Measurements from ENCODE around the gene HIPK1.

HIPK1 gene

DNA sequence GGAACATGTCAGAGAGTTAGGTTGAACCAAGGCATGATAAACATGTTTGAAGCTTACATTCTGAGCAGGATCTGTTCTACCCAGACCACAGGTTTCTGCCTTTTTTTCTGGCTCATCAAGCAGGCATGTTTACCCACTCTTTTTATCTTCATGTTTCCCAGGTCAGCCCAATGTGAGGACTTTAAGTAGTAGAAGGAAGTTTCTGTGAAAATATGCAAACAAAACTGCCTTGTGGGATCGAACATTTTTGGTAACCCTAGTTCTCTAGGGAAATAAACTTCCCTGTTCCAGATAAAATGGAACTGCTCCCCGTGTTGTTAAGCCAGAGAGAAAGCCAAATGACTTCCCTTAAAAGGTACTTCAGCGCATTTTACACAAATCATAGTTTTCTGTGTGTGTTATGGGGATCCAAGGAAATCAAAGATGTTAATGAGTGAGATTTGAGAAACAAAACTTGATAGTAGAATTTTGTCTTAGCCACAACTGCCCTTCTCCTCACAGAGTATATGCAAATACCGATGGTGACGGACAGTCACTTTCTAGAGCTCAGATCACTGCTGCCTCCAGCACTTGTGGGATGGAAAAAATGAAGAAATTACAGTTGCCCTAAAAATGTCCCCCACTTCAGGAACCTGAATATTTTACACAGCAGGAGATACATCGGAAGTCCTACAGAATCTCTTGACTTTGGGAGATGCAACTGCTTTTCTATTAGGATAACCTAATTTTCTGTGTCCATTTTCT lies 765 bp upstream of the HIPK1 start:
- no peak for TF ChIP-seq GATA3 (IDR thresholded peaks at IDR 0.05; ENCODE audit: low read depth, low read length)
- TF ChIP-seq GATA2 (IDR thresholded peaks at IDR 0.05; ENCODE audit: low read depth, low read length) = no peak

DNA sequence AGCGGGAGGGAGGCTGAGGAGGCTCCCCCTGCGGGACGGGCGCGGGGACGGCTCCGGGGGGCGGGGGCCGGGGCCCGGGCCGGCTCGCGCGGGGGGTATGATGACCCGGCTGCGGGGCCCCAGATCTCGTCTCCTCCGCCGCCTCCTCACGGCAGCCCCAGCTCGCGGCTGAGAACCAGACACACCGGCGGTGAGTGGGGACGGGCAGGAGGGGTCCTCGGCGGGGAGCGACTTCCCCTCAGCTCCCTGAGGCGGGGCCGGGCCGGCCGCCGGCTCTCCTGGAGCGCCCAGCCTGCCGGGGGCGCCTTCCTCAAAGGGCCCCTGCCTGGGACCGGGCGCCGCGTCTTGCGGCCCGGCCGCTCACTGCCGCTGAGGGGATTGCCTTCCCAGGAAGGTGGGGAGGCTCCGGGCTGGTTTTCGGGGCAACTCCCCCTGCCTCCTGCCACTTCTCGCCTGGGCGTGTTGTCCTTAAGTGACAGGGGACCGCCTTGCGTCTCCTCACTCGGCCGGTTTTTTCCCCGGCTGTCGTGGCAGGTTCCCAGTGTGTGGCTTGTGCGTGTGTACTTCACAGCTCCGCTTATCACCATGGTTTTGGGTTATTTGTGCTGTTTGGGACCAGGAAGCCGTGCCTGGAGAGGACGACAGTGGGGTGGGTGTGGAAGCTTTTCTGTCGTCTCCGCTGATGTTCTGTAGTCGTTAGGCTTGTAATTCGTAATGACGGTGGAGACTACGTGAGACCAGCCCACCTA lies 800 bp downstream of the HIPK1 start:
- TF ChIP-seq GATA2 (IDR thresholded peaks at IDR 0.05; ENCODE audit: low read depth, low read length) (no peak), GATA3 (IDR thresholded peaks at IDR 0.05; ENCODE audit: low read depth, low read length) (no peak)

DNA sequence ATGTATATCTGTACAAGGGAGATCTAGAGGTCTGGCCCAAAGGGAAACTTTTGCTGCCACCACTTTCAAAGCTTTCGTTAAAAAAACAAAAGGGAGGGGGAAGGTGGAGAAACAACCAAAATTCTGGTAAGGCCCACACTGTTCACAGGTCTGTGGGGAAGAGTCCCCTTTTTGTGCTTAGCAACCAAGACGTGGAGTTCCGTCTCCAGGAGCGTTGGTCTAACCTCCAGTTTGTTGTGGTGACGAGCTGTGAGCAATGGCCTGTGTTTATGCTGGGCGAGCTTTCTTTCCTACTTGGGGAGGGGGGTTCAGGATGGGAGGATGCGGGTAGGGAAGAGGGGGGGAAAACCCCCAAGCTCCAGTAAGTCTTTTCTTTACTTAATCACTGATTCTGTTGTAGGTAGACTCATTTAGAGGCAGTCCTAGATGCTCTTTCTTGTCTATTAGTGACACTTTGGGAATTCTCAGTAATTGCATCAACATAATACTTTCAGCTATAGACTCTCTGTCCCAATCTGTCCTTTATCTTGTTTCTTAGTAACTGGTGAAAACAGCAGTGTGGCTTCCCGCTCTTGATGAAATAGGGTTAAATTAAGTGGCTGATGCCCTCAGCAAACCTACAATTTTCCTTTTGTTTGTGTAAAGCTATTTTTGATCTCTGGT lies 1.5 kb downstream of the HIPK1 start:
- TF ChIP-seq GATA3 (IDR thresholded peaks at IDR 0.05; ENCODE audit: low read depth, low read length) (no peak), GATA2 (IDR thresholded peaks at IDR 0.05; ENCODE audit: low read depth, low read length) (no peak)

DNA sequence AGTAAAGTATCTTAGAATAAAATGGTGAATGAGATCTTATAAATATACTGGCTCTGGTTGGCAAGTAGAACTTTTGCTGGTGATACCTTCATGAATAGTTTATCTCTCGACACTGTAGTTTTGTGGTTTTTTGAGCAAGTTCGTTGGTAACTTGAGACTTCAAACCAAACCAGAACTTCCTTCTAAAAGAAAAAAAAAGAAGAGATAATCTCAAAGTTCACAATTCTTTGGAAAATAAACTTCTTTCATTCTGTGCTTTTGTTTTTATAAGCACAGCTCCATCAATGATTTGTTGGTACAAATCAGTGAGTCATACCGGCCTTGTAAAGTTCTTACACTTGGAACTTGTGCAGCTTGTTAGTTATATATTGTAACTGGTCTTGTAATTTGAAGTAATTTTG lies 2.3 kb downstream of the HIPK1 start:
- TF ChIP-seq GATA3 (IDR thresholded peaks at IDR 0.05; ENCODE audit: low read depth, low read length) (no peak), GATA2 (IDR thresholded peaks at IDR 0.05; ENCODE audit: low read depth, low read length) (no peak)

- no peak for TF ChIP-seq GATA2 (IDR thresholded peaks at IDR 0.05; ENCODE audit: low read depth, low read length)
- no peak for TF ChIP-seq GATA3 (IDR thresholded peaks at IDR 0.05; ENCODE audit: low read depth, low read length)
These were observed 4.9 kb downstream of the HIPK1 start for GRCh38 chr1:113934006-113934405.

DNA sequence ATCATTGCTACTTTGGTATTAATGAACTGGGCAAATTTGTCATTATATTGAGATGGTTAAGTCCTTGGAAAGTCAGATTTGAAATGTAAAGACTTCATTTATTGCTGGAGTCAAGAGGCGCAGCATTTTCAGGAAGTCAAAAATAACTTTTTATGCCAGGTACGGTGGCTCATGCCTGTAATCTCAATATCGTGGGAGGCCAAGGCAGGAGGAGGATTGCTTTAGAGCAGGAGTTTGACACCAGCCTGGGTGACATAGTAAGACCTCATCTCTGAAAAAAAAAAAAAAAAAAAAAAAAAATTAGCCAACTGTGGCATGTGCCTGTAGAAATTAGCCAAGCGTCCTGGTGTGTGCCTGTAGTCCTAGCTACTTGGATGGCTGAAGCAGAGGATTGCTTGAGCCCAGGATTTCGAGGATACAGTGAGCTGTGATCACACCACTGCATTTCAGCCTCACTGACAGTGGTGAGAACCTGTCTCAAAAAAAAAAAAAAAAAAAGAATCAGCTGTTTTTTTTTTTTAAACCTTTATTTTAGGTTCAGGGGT lies 5.5 kb downstream of the HIPK1 start:
- no peak for TF ChIP-seq GATA3 (IDR thresholded peaks at IDR 0.05; ENCODE audit: low read depth, low read length)
- TF ChIP-seq GATA2 (IDR thresholded peaks at IDR 0.05; ENCODE audit: low read depth, low read length) = no peak

GRCh38 chr1:113935176-113935575 lies 6.1 kb downstream of the HIPK1 start:
- TF ChIP-seq GATA3 (IDR thresholded peaks at IDR 0.05; ENCODE audit: low read depth, low read length) (no peak), GATA2 (IDR thresholded peaks at IDR 0.05; ENCODE audit: low read depth, low read length) (no peak)

- TF ChIP-seq GATA3 (IDR thresholded peaks at IDR 0.05; ENCODE audit: low read depth, low read length) (no peak), GATA2 (IDR thresholded peaks at IDR 0.05; ENCODE audit: low read depth, low read length) (no peak)
These were observed 6.8 kb downstream of the HIPK1 start for GRCh38 chr1:113935970-113936369.

GRCh38 chr1:113937146-113937545 lies 8.0 kb downstream of the HIPK1 start:
- TF ChIP-seq GATA2 (IDR thresholded peaks at IDR 0.05; ENCODE audit: low read depth, low read length) (no peak), GATA3 (IDR thresholded peaks at IDR 0.05; ENCODE audit: low read depth, low read length) (no peak)

DNA sequence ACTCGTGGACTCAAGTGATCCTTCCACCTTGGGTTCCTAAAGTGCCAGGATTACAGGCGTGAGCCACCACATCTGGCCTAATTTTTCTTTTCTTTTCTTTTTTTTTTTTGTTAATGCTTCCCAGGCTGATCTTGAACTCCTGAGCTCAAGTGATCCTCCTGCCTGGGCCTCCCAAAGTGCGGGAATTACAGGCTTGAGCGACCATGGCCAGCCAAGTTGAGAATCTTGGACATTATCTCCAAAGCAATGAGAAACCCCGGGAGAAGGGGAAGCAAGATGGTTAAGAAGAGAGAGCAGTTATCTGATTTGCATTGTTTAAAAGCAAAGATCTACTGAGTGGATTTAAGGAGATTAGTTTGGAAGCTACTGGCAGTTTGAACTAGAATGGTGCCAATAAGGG lies 9.1 kb downstream of the HIPK1 start:
- TF ChIP-seq GATA3 (IDR thresholded peaks at IDR 0.05; ENCODE audit: low read depth, low read length) = no peak

DNA sequence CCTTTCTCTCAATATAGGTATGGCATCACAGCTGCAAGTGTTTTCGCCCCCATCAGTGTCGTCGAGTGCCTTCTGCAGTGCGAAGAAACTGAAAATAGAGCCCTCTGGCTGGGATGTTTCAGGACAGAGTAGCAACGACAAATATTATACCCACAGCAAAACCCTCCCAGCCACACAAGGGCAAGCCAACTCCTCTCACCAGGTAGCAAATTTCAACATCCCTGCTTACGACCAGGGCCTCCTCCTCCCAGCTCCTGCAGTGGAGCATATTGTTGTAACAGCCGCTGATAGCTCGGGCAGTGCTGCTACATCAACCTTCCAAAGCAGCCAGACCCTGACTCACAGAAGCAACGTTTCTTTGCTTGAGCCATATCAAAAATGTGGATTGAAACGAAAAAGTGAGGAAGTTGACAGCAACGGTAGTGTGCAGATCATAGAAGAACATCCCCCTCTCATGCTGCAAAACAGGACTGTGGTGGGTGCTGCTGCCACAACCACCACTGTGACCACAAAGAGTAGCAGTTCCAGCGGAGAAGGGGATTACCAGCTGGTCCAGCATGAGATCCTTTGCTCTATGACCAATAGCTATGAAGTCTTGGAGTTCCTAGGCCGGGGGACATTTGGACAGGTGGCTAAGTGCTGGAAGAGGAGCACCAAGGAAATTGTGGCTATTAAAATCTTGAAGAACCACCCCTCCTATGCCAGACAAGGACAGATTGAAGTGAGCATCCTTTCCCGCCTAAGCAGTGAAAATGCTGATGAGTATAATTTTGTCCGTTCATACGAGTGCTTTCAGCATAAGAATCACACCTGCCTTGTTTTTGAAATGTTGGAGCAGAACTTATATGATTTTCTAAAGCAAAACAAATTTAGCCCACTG lies 11.5 kb downstream of the HIPK1 start:
- no peak for TF ChIP-seq GATA3 (IDR thresholded peaks at IDR 0.05; ENCODE audit: low read depth, low read length)
- no peak for TF ChIP-seq GATA2 (IDR thresholded peaks at IDR 0.05; ENCODE audit: low read depth, low read length)

DNA sequence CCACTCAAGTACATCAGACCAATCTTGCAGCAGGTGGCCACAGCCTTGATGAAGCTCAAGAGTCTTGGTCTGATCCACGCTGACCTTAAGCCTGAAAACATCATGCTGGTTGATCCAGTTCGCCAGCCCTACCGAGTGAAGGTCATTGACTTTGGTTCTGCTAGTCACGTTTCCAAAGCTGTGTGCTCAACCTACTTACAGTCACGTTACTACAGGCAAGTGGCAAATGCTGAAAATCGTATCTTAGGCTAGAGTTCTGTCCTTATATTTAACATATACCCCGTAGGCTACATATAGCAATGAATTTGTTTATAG lies 12.1 kb downstream of the HIPK1 start:
- TF ChIP-seq GATA3 (IDR thresholded peaks at IDR 0.05; ENCODE audit: low read depth, low read length) = no peak
- no peak for TF ChIP-seq GATA2 (IDR thresholded peaks at IDR 0.05; ENCODE audit: low read depth, low read length)

GRCh38 chr1:113942527-113942926 lies 13.4 kb downstream of the HIPK1 start:
- TF ChIP-seq GATA3 (IDR thresholded peaks at IDR 0.05; ENCODE audit: low read depth, low read length) = no peak
- no peak for TF ChIP-seq GATA2 (IDR thresholded peaks at IDR 0.05; ENCODE audit: low read depth, low read length)

All from SH-SY5Y (cell line).